ES-I3 (cell line): ENCODE measurements around the gene INHBB.

Experiments
- H3K36me3 ChIP-seq: 2 replicates; pipeline ENCODE4 v1.6.1; 2013; ENCODE audit warnings: mild to moderate bottlenecking, low read length, control low read depth, moderate library complexity; ENCODE audit not compliant: insufficient read depth
- H3K4me1 ChIP-seq: 2 replicates; pipeline ENCODE4 v1.6.1; 2013; ENCODE audit warnings: mild to moderate bottlenecking, control low read depth, low read length; ENCODE audit not compliant: insufficient read depth
- H3K9ac ChIP-seq: 2 replicates; pipeline ENCODE4 v1.6.1; 2013; ENCODE audit warnings: low read depth, mild to moderate bottlenecking, low read length, moderate library complexity
- H3K9me3 ChIP-seq: 2 replicates; pipeline ENCODE4 v1.6.1; 2013; ENCODE audit warnings: mild to moderate bottlenecking, low read length, moderate library complexity; ENCODE audit not compliant: control insufficient read depth, insufficient read depth

The INHBB gene

DNA sequence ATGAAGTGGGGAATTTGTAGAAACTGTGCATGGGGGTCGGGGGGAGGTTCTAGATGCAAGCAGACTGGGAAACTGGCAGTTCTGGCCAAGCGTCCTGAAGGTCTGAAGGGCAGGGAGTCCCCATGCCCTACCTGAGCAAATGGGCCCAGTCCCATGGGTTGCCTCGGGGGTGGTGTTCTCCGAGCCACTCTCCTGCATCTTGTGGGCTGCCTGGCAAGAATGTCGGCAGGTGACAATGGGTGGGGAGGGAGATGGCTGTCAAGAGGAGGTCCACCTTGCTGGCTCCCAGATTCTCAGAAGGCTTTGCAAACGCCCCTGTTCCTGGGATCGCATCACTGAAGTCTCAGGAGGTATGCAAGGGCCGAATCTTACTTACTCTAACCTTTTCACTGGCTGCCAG, 21.3 kb downstream of the INHBB start:
- peaks cover 13% of the 10 kb centered on the region for H3K4me1 ChIP-seq
- no peak overlapping the region for H3K9ac ChIP-seq
- H3K9me3 ChIP-seq = no peaks in the 10 kb centered on the region
- H3K36me3 ChIP-seq = no peaks in the 10 kb centered on the region

DNA sequence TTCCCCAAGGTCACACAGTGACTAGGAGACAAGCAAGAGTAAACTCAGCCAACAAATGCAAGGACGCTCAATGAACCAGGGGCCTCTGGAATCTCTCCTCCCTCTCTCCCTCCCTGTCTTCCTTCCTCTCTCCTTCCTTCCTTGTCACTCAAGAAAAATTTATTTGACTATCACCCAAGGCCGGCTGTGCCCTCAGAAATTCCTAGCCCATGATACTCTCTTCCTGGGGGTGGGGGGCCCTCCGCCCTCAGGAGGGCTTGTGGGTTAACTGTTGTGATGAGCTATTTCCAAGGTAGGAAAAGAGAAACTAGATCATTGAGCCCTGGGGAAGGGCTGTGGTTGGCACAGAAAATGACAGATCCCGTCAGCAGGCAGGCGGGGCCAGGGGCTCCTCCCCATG, 21.7 kb downstream of the INHBB start:
- Histone ChIP-seq H3K9me3 (no peaks in the 10 kb centered on the region), H3K9ac (no peak overlapping the region), H3K4me1 (peaks cover 16% of the 10 kb centered on the region), H3K36me3 (no peaks in the 10 kb centered on the region)

DNA sequence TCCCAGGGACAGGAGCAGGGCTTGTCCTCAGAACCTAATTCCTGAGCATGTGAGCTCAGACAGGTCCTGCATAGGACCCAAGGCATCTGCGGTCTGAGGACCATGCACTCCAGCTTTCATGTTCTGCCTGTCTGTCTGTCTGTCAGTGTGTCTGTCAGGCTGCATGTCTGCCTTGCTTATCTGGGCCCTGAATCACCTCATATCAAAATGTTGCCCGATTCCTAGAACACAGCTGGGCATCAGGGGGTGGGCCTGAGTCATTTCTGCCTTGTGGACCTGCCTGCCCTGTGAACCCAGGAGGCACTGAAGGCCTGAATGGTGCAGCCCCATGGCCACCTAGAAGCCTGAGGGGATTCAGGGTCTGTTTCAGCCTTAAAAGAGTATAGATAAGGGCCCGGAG, 22.1 kb downstream of the INHBB start:
- Histone ChIP-seq H3K9me3 (no peaks in the 10 kb centered on the region), H3K4me1 (peaks cover 20% of the 10 kb centered on the region), H3K9ac (no peak overlapping the region), H3K36me3 (no peaks in the 10 kb centered on the region)

DNA sequence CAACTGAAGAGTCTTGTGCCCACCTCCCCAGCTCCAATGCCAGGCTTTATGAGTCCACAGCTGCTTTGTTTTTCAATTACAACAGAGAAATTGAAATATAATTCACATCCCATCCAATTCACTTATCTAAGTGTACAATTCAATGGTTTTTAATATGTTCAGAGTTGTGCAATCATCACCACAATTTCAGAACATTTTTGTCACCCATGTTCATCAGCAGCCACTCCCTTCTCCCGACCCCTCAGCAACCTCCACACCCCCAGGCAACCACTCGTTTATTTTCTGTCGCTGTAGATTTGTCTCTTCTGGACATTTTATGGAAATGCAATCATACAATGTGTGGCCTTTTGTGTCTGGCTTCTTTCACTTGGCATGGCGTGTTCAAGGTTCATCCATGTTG, 23.3 kb downstream of the INHBB start:
- H3K36me3 ChIP-seq = no peaks in the 10 kb centered on the region
- H3K9me3 ChIP-seq = no peaks in the 10 kb centered on the region
- H3K4me1 ChIP-seq = peaks cover 25% of the 10 kb centered on the region
- no peak overlapping the region for H3K9ac ChIP-seq

DNA sequence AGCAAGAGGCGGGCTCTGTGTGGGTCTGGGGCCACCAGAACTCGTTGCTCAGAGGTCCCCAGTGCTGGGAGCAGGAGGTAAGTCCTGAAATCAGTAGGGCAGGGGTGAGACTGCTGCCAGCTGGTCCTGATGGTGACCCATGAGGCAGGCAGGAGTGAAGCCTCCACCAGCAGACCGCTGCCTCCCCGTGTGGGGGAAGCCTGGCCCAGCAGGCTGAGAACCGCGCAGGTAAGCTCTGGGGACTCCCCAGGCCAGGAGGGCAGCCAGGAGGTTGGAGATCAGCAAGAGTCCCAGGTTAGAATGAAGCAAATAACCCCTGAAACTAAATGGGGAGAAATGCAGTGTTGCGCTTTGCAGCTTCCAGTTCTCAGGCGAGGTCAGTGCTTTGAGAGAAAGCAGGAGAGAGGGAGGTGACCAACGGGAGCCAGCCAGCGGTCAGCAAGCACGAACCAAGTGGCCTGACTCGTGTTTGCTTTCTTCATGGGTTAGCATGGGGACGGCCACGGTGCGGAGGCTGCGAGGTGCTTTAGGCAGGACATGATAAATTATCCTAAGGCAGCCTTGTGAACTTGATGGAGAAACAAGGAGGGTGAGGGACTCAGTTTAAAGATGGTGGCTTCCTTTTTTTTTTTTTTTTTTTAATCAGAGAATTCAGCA, 26.2 kb downstream of the INHBB start:
- Histone ChIP-seq H3K9ac (no peak overlapping the region), H3K36me3 (no peaks in the 10 kb centered on the region), H3K4me1 (peaks cover 30% of the 10 kb centered on the region), H3K9me3 (no peaks in the 10 kb centered on the region)

DNA sequence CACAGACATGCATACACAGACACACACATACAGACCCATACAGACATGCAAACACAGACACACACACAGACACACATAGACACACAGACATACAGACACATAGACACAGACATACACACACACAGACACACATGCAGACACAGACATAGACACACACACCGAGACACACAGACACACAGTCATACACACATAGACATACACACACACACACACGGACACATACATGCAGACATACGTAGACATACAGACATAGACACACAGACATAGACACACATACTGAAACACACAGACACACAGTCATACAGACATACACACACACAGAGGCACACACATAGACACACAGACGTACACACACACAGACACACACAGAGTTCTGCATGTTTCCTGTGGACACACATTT, 26.9 kb downstream of the INHBB start:
- peaks cover 24% of the 10 kb centered on the region for H3K4me1 ChIP-seq
- no peak overlapping the region for H3K9ac ChIP-seq
- no peaks in the 10 kb centered on the region for H3K9me3 ChIP-seq
- no peaks in the 10 kb centered on the region for H3K36me3 ChIP-seq

DNA sequence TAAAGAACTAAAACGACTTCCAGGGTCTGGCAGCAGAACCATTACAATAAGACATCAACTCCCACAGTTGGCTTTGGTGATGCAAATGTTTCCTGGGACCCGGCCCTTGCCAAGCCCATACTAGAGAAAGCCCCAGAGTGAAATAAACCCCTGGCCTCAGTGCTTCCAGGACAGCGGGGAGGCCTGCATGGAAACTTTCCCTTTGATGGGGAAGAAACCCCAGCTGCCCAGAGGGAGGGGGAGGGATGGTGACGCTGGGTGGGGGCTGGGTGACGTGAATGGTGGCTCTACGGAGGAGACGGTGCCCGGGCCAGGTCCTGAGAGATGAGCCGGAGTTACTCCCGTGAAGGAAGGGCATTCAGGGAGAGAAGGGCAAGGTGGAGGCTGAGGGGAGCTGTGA, 27.5 kb downstream of the INHBB start:
- H3K4me1 ChIP-seq = peaks cover 24% of the 10 kb centered on the region
- no peaks in the 10 kb centered on the region for H3K9me3 ChIP-seq
- peak overlapping the region; percentile 41 for H3K9ac ChIP-seq
- H3K36me3 ChIP-seq = no peaks in the 10 kb centered on the region

DNA sequence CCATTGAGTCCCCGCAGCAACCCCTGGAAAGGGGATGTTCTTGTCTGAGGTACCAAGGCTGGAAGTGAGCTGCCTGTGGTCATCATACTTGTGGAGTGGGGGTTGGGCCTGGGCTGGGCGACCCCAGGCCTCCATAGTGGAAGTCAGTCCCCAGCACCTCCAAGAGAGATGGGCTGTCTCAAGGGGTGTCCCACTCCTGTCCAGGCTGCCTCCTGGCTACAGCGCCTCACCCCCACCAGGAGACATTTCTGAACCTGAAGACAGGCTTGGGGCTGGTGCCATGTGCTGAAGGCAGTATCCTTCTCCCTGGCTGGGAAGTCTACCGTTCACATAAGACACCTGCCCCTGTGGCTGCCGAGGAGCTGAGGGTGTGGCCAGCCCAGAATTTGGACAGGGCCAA, 28.9 kb downstream of the INHBB start:
- no peaks in the 10 kb centered on the region for H3K9me3 ChIP-seq
- no peak overlapping the region for H3K9ac ChIP-seq
- no peaks in the 10 kb centered on the region for H3K36me3 ChIP-seq
- peaks cover 24% of the 10 kb centered on the region for H3K4me1 ChIP-seq

DNA sequence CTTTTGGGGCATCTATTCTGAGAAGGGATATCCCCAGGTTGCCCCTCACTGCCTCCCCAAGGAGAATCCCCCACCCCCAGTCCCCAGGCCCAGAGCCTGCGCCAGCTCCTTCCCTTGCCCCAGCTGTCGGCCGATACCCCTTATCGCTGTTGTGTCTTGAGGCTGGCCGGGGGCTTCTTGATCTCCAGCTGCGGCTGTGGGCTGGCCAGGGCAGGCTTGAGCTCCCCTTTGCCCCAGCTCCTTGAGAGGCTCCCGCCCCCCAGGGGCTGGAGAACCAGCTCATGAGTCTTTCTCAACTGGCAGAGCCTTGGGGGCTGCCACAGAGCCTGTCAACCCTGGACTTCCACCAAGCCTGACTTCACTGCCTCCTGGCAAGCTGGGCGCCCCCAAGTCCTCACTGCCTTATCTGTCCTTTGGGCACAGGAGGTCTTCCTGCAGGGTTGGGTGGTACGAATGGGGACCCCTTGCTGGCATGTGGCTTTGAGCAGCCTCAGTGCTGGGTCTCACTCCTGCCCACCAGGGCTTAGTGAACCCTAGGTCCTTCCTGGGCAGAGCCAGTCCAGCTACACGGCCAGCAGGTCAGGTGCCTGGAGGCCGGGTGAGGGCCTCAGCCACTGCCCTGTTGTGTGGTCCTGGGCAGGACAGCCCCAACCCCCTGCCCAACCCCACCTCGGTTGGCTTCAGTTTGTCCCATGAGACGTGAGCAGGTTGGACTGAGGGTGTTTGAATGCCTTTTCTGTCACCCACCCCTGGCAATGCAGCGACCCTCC, 29.5 kb downstream of the INHBB start:
- H3K9me3 ChIP-seq = no peaks in the 10 kb centered on the region
- no peaks in the 10 kb centered on the region for H3K36me3 ChIP-seq
- peaks cover 24% of the 10 kb centered on the region for H3K4me1 ChIP-seq
- no peak overlapping the region for H3K9ac ChIP-seq

DNA sequence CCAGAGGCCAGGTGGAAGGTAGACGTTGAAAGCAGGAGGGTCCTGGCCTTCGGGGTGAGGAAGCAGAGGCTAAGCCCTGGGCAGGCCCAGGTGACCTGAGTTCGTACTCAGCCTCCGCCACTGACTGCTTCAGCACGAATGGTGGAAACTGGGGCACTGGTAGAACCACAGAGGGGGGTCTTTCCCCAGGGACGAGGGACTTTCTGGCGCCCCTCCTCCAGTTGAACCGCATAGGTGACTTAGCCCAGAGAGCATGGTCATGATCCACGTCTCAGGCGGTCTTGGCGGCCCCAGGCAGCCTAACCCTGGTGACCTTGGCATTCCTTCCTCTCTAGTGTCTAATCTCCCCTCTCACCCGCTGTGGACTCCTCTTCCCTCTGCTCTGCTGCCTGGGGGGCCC, 30.2 kb downstream of the INHBB start:
- H3K4me1 ChIP-seq = peaks cover 24% of the 10 kb centered on the region

DNA sequence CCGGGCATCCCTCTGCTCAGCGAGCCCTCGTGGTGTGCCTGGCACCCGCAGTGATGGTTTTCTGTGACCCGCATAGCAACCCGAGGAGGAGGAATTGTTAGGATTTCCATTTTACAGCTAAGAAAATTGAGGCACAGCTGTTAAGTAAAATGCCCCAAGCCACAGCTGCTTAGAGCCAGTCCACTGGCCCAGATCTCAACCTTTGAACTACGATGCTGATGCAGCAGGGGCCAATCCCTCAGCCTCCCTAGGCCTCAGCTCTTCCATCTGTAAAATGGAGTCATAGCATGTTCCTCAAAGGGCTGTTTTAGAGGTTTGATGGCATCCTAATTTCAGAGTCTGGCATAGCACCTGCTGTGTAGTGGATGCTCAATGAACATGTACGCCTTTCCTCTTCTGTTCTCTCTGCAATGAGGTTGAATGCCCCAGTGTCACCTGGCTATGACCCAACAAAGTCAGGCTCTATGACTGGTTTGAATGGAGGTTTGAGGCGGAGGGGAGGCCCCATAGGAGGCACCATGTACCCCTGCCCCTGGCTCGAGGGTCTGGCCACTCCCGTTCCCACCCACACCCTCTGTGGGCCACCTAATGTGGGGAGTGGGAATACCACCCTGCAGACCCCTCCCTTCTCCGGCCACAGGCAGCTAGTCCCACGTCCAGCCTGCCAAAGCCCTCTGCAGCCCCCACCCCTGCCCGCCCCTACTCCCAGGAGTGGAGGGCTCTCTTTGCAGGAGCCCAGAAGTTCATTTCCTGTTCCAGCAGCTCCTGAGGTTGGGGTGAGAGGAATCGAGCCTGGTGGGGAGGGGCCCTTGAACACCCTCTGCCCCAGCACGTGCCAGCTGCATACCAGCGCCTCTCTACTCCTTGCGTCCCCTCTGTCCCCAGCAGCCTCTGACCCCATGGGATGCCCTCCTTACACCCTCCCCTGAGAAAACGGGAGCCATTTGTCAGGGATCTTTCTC, 31.0 kb downstream of the INHBB start:
- Histone ChIP-seq H3K9ac (no peak overlapping the region), H3K4me1 (peaks cover 21% of the 10 kb centered on the region)

More for the DNA sequence above, 30.2 kb downstream of the INHBB start:
- Histone ChIP-seq H3K36me3 (no peaks in the 10 kb centered on the region), H3K9ac (no peak overlapping the region), H3K9me3 (no peaks in the 10 kb centered on the region)

DNA sequence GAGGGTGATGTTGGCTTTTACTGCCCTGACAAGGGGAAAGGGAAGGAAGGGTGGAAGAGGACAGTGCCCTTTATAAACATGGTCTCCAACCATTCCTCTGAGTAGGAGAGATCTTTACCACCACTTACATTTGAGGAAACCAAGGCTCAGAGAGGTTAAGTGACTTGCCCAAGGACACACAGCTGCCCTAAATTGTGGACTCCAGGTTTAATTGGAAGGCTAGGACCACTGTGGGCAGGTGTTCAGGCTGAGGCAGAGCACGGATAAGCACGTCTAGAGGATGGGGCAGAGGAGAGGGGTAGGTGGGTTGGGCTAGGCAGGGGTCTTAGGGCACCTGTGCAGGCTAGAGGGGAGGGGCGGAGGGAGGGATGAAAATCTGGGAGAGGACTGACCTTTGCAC, 32.7 kb downstream of the INHBB start:
- no peaks in the 10 kb centered on the region for H3K9me3 ChIP-seq
- H3K36me3 ChIP-seq = no peaks in the 10 kb centered on the region
- no peak overlapping the region for H3K9ac ChIP-seq
- peaks cover 12% of the 10 kb centered on the region; the same call in 1 of the 2 replicates for H3K4me1 ChIP-seq

More for the DNA sequence above, 31.0 kb downstream of the INHBB start:
- H3K9me3 ChIP-seq = no peaks in the 10 kb centered on the region
- no peaks in the 10 kb centered on the region for H3K36me3 ChIP-seq

DNA sequence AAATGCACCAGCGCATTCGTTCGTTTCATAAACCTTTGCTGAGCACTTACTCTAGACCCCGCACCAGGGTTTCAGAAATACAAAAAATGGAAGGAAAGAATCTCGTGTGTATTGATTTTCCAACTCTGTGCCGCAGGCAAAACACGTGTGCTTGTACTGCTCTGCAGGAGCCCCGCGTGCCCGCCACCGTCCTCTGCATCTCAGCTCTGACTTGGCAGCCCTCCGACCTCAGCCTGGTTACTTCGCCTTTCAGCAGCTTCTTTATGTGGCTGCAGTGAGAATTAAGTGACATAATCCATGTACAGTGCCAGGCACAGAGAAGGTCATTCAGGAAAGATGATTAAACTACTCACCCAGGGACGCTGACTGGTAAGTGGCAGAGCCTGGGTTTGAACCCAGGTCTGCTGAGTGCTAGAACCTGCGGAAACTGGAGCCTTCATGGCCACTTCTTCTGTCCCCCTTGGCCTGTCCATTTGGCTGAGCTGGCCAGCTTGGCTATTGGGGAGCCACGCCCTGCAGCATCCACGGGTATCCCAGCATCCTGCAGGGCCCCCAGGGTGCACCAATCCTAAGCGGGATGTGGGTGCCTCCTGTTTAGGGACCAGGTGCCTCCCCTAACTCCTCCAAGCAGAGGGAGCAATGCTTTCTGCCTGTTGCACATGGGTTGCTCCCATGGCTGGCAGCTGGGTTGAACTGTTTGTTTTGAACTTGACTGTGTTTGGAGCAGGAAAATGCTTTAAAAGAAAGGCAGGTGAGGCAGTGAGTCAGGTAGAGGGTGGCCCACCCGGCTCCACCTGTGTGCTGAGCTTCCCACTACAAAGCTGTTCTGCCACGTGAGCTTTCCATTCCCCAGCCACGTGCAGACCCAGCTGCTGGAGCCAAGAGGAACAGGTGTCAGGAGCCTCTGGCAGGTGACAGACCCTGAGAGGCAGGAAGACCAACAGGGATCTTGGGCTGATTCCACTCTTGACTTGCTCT, 34.3 kb downstream of the INHBB start:
- Histone ChIP-seq H3K9ac (no peak overlapping the region), H3K9me3 (no peaks in the 10 kb centered on the region), H3K36me3 (no peaks in the 10 kb centered on the region), H3K4me1 (peaks cover 13% of the 10 kb centered on the region)
